Cardiac muscle cell (in vitro differentiated cells and primary cell): ENCODE results near the gene CC2D2B. TPM values are rescaled to one million over a fixed set of nuclear protein-coding genes. Genes with fewer than 3 reads are reported as not detected.

Source experiments
- DNase-seq, 2 donors: peaks; one replicate each; pipeline versions ENCODE4 v3.0.0 to v3.0.0-alpha.2; 2010 to 2017; ENCODE audit warnings: low read depth in 1 of 2, low spot score in 1 of 2
- H3K27ac ChIP-seq: fragments of 200-600 bp; sonication (generic); 2 replicates; pipeline ENCODE4 v1.5.1; 2016
- H3K27me3 ChIP-seq: fragments of 200-600 bp; sonication (generic); 2 replicates; pipeline ENCODE4 v1.6.0; 2016; ENCODE audit warnings: control low read depth
- H3K36me3 ChIP-seq: fragments of 200-600 bp; sonication (generic); 2 replicates; pipeline ENCODE4 v1.5.1; 2016; ENCODE audit warnings: control low read depth
- H3K4me1 ChIP-seq: fragments of 200-600 bp; sonication (generic); 2 replicates; pipeline ENCODE4 v1.8.1; 2017; ENCODE audit warnings: low read depth, mild to moderate bottlenecking, mixed run types
- H3K4me3 ChIP-seq: fragments of 200-600 bp; sonication (generic); 2 replicates; pipeline ENCODE4 v1.5.1; 2016; ENCODE audit warnings: mild to moderate bottlenecking
- H3K9me3 ChIP-seq: fragments of 200-600 bp; sonication (generic); 2 replicates; pipeline ENCODE4 v1.5.1; 2017; ENCODE audit warnings: low read depth, mild to moderate bottlenecking, control low read depth
- CTCF ChIP-seq: IDR thresholded peaks from 2 replicates; pipeline ENCODE4 v1.5.1; 2012; ENCODE audit warnings: low read depth, mild to moderate bottlenecking, low read length
- polyA plus RNA-seq: library from polyadenylated mRNA; unstranded; fragments of >200 nt; fragmentation: Nextera tagmentation; extraction: Ambion mirVana; gene quantifications from 2 replicates; pipeline ENCODE4 v1.2.1, GENCODE V29; 2016
- total RNA-seq: library from RNA; depleted of rRNA; stranded (reverse); fragments of >200 nt; gene quantifications from 2 replicates; pipeline ENCODE4 v1.2.3, GENCODE V29; 2016

Gene CC2D2B
- total and polyA plus RNA-seq, 2 experiments from 2014 or later = 0.15 to 0.18 TPM

- no peaks in the 10 kb centered on the region for H3K9me3 ChIP-seq
- no peak for TF ChIP-seq CTCF
- H3K36me3 ChIP-seq = no peaks in the 10 kb centered on the region
- no peak for DNase-seq
- no peaks in the 10 kb centered on the region for H3K27me3 ChIP-seq
- H3K27ac ChIP-seq = no peak overlapping the region
- H3K4me1 ChIP-seq = peaks cover 14% of the 10 kb centered on the region
- no peak overlapping the region for H3K4me3 ChIP-seq
These were observed 174.4 kb downstream of the CC2D2B start for GRCh38 chr10:96082153-96082552.

Other genes with a start within 250 kb of the CC2D2B start
- gene TCTN3, start 214.0 kb upstream of the CC2D2B start, total RNA-seq = 18.6 and 21.9 TPM in 2 replicates
- gene TCTN3, start 214.0 kb upstream of the CC2D2B start, polyA plus RNA-seq = 40.6 and 45.6 TPM in 2 replicates
- gene ENTPD1, start 151.8 kb upstream of the CC2D2B start, total RNA-seq = 0.95 and 1.1 TPM in 2 replicates
- gene ENTPD1, start 151.8 kb upstream of the CC2D2B start, polyA plus RNA-seq = 1.6 and 2.0 TPM in 2 replicates
- gene CCNJ, start 135.6 kb downstream of the CC2D2B start, total RNA-seq = 12.3 and 14.7 TPM in 2 replicates
- 17.9 and 19.2 TPM in 2 replicates for gene CCNJ, start 135.6 kb downstream of the CC2D2B start, polyA plus RNA-seq
- gene ZNF518A, start 222.3 kb downstream of the CC2D2B start, total RNA-seq = 12.9 and 20.7 TPM in 2 replicates
- gene ZNF518A, start 222.3 kb downstream of the CC2D2B start, polyA plus RNA-seq = 22.7 and 29.0 TPM in 2 replicates